NCI-H2107 (cell line): ENCODE data around the gene PLCB3.

Experiments used
- DNase-seq: peaks from one replicate; lab custom pipeline; 2025; lab: John Stamatoyannopoulos, UW

The PLCB3 gene

DNA sequence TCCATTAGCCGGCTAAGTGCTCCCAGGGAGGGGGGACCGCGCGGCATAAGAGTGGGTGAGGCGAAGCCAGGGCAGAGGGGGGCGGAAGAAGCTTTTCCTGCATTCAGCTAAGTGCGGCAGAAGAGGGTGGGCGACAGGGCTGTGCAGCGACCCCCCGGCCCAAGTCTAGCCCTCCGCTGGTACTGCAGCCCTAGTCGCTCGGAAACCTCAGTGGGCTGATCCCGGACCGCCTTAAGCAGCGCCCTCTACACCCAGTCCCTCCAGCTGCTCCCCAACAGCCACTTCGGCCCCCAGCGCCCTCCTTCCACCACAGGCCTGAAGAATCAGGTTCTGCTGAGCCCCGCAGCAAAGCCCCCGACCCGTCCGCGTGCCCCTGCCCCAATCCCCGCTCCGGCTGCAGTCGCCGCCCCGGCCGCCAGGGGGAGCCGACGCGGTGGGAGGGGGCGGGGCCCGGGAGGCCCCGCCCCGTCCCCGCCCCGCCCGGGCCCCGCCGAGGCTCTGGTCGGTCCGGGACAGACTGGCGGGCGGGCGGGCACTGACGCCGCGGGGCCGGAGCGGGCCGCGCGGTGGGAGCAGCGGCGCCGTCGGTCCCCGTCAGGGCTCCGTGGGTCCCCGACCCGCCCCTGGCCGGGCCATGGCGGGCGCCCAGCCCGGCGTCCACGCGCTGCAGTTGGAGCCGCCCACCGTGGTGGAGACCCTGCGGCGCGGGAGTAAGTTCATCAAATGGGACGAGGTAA is at the start of gene PLCB3:
Gene PLCB3 (plus strand): TSS at position 515 of the 737 bp plus-strand sequence. CDS start 120 bp downstream, at position 635.
- no peak for DNase-seq

- no peak for DNase-seq
Observed at GRCh38 chr11:64201543-64201942, 49.8 kb upstream of the PLCB3 start.

- no peak for DNase-seq
Observed at GRCh38 chr11:64202992-64203391, 48.3 kb upstream of the PLCB3 start.

- DNase-seq: no peak
Observed at GRCh38 chr11:64203421-64204079, 47.8 kb upstream of the PLCB3 start.

DNA sequence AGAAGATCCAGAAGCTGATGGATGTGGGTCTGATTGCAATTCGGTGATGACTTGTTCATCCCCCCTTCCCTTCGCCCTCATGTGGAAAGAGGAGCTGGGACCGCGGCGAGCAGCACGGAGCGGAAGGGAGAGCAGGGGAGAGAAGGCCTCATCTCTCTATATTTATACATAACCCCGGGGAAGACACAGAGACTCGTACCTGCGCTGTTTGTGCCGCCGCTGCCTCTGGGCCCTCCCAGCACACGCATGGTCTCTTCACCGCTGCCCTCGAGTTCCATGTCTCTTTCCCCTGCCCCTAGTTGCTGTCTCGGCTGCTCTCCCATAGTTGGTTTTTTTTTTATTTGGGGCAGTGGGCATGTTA is 47.3 kb upstream of the PLCB3 start:
- no peak for DNase-seq

DNA sequence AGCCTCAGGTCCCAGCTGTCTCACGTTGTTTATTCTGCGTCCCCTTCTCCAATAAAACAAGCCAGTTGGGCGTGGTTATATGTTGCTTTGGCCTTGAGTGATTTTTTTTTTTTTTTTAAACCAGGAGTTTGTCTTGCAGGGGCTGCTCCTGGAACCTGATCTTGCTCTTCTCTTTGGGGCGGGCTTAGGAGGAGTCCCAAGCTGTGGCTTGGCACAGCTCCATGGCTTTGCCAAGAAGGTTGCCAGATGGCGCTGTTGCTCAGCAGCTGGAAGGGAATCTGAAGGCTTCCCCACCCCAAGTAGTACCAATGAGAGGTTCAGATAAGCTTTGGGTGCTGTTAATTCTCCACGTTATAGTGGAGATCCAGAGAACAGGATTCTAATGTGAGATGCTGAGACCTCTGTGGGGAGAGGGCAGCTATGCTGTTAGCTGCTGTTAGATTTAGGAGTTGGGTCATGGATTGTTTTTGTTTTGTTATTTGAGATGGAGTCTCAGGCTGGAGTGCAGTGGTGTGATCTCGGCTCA is 46.8 kb upstream of the PLCB3 start:
- DNase-seq: peak; percentile 92

GRCh38 chr11:64206457-64207255 is 44.7 kb upstream of the PLCB3 start, which contains the start of gene FERMT3:
TSS of gene FERMT3 (plus strand) at chr11:64206721. CDS start at chr11:64207365, 644 bp downstream.
- no peak for DNase-seq

DNA sequence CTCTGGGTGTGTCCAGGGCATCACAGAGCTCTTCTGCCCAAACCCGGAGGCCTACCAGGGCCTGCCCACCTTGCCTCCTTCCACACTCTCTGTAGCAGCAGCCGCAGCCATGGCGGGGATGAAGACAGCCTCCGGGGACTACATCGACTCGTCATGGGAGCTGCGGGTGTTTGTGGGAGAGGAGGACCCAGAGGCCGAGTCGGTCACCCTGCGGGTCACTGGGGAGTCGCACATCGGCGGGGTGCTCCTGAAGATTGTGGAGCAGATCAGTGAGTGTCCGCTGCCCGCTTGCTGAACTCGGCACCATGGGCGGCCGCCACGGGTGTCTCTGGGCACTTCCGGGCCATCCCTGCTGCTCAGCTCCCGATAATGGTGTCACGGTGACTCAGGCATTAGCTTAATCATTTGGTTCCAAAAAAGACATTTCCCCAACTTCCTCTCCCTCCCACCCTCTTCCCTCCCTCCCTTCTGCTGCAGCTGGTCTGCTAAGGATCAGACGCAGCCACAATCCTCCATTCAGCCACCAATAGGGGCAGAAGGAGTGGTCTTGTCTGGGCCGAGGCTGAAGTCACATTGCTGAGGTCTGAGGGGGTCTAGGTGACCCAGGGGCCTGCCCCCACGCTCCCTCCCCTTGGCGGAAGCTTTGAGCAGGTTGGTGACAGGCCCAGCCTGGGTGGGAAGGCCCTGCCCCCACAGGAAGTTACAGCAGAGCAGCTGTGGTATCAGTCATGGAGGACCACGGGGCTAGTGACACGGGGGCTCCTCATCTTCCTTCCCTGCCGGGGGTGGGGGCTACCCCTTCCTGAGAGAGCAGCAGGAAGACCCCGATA is 43.9 kb upstream of the PLCB3 start:
- DNase-seq: no peak

DNA sequence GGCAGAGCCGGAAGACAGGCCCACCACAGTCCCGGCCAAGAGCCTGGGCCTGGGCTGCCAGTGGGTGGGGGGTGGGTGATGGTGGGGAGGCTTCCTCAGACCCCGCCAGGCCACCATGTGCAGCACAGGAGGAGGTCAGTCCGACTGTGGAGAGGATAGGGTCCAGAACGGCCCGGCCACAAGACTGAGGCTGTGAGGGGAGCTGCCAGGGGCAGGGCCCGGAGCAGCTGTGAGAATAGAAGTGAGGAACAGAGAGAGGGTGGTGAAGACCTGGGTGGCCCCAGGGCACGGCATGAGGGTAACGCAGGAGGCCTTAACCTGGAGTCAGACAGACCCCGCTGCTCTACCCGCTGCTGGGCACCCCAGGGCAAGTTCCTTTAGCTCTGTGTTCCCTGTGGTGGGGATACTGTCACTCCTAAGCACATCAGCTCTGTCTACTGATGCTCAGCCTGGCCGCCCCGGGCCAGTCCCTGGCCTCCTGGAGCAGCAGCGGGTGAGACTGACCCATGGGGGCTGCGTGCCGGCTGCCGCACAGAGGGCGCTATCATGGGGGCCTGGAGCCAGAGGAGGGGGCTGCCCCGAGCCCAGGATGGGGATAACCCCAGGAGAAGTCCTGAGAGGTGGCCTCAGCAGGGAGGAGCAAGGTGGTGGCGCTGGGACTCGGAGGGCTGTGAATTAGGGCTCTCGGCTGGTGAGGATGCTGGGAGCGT is 43.1 kb upstream of the PLCB3 start:
- DNase-seq: no peak

DNA sequence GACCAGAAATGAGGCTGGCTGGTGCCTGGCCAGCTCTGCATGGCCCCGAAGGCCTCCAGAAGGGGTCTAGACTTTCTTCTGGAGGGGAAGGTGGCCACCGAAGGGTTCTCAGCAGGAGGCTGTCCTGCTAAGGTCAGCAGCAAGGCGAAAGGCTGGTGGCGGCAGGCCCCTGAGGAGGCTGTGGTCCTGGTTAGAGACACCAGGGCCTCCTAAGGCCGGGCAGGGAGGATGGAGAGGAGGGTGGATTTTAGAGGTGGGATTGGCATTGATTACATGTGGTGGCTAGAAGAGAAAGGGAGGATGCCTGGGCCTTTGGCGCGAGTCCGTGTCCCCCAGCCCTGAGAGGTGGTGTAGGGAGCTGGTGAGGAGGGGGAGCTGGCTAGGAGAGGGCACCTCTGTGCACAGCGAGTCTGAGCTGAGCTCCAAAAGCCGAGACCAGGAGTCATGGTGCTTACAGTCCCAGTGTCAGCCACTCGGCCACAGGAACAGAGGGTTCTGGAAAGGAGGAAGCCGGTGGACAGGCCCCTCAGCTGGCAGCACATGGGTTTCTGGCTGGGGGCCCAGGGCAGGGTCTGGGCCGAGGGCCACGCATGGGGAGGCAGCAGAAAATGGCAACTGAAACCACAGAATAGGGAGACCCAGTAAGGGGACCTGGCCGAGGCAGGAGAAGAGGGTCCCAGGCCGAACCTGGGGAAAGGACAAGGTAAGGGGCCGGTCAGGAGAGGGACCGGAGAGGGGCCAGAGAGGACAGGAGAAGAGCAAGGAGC is 42.4 kb upstream of the PLCB3 start:
- DNase-seq: no peak

DNA sequence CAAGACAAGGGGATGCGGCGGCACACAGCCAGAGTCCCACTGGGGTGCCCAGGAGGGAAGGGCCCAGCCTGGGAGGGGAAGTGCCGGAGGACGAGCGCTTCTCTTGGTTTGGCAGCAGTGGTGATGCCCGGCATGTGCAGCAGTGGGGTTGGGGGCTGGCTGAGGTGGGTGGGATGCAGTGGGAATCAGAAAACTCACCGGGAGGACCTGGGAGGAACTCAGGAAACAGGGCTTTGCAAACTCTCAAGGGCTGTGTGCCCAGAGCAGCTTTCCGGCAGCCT is 41.8 kb upstream of the PLCB3 start:
- DNase-seq: no peak

GRCh38 chr11:64210301-64211020 is 40.9 kb upstream of the PLCB3 start:
- no peak for DNase-seq

DNA sequence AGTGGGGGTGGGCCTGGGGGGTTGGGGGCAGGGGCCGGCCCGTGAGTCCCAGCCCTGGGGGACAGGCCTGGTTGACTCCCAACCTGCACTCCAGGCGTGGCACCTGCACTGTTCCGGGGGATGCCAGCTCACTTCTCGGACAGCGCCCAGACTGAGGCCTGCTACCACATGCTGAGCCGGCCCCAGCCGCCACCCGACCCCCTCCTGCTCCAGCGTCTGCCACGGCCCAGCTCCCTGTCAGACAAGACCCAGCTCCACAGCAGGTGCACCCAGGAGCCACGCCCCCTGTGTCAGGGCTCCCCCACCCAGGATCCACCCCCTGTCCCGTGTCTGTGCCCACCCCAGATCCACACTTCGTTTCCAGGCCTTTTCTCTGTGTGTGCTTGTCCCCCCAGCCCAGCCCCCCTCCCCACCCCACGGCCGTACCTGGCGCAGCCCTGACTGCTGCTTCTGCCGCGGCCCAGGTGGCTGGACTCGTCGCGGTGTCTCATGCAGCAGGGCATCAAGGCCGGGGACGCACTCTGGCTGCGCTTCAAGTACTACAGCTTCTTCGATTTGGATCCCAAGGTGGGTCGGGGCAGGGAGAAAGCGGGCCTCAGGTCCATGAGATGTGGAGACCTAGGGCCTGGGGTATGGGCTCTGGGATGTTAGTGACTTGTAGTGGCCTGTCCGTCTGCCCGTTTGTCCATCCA is 40.0 kb upstream of the PLCB3 start:
- DNase-seq: no peak

- no peak for DNase-seq
Observed at GRCh38 chr11:64216879-64217278, 34.5 kb upstream of the PLCB3 start.

- no peak for DNase-seq
Observed at GRCh38 chr11:64218628-64219353, 32.5 kb upstream of the PLCB3 start.

- no peak for DNase-seq
Observed at GRCh38 chr11:64219354-64219684, 32.0 kb upstream of the PLCB3 start.

DNA sequence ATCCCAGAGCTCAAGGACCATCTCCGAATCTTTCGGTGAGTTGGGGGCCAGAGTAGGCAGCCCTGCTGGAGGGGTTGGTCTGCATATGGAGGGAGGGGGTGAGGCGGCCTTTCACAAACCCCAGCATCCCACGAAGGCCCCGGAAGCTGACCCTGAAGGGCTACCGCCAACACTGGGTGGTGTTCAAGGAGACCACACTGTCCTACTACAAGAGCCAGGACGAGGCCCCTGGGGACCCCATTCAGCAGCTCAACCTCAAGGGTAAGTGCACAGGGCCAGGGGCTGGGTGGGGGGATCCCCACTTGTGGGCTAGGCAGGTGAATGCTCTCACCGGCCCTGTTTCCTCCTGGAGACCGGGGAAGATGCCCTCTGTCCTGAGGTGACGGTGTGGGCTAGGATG is 31.6 kb upstream of the PLCB3 start:
- DNase-seq: no peak

DNA sequence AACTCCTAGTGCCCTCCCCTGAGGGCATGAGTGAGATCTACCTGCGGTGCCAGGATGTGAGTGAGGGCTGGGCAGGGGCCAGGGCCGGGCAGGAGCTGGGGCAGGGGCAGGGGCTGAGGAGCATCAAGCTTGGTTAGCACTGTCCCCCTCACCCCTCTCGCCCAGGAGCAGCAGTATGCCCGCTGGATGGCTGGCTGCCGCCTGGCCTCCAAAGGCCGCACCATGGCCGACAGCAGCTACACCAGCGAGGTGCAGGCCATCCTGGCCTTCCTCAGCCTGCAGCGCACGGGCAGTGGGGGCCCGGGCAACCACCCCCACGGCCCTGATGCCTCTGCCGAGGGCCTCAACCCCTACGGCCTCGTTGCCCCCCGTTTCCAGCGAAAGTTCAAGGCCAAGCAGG is 31.1 kb upstream of the PLCB3 start:
- DNase-seq: no peak

- no peak for DNase-seq
Observed at GRCh38 chr11:64220798-64221197, 30.5 kb upstream of the PLCB3 start.
